ENCODE data around the gene IER5L.

Gene IER5L

DNA sequence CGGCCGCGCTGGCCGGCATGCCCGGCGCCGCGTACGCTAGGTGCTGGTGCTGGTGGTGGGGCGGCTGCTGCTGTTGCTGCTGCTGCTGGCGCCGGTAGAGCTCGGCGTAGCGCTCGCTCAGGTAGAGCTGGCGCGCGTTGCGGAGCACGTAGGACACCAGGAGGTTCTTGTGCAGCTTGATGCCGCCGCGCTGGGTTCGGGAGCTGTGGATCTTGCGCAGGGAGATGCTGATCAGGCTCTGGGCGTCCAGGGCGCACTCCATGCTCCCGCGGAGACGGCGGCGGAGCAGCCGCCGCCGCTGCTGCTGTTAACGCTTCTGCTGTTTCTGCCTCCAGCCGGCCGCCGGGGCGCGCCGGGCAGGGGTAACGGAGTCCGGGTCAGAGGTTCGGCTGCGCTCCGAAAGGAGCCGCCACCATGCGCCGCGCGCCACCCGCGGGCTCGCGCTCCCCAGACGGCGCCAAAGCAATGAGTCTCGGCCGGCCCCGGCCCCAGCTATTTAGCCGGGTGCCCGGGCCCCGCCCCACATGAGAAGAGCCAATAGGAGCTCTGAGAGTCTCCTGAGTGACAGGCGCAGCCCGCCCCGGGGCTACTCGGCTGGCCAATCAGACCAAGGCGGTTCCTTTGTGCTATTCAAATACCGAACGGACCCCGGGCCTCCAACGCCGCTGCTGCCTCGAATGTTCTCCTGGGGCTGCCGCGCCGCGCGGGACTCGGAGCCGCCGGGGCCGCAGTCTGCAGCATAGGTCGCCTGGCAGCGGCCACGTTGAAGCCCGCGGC is at the start of gene IER5L:
Gene IER5L, minus strand, starts transcription at position 471 of the 777 bp plus-strand sequence. Its CDS starts 209 bp downstream, at position 262.
- Histone ChIP-seq H3K27ac (peak within 1 kb of the TSS; percentile 88 to 98), H3K4me3 (peak within 1 kb of the TSS; percentile 96)
- DNase-seq (ENCODE audit: low spot score): peak; percentile 97
- TF ChIP-seq, protein P1, sequence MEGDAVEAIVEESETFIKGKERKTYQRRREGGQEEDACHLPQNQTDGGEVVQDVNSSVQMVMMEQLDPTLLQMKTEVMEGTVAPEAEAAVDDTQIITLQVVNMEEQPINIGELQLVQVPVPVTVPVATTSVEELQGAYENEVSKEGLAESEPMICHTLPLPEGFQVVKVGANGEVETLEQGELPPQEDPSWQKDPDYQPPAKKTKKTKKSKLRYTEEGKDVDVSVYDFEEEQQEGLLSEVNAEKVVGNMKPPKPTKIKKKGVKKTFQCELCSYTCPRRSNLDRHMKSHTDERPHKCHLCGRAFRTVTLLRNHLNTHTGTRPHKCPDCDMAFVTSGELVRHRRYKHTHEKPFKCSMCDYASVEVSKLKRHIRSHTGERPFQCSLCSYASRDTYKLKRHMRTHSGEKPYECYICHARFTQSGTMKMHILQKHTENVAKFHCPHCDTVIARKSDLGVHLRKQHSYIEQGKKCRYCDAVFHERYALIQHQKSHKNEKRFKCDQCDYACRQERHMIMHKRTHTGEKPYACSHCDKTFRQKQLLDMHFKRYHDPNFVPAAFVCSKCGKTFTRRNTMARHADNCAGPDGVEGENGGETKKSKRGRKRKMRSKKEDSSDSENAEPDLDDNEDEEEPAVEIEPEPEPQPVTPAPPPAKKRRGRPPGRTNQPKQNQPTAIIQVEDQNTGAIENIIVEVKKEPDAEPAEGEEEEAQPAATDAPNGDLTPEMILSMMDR (IDR thresholded peaks at IDR 0.05): no peak

DNA sequence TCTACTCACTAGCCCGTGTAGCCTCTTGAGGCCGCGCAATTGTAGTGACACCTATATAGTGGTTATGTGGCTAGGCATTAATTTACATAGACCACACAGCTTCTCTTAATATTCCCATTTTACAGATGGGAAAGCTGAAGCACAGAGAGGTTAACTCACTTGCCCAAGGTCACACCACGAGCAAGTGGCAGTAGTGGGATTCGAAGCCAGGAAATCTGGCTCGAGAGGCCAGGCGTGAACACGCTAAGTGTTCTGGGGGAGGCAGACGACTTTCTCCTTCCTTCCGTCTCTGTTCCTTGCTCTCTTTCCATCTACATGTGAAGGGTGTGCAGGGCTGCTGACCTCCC is 49.8 kb upstream of the IER5L start:
- DNase-seq (ENCODE audit: low spot score): no peak

DNA sequence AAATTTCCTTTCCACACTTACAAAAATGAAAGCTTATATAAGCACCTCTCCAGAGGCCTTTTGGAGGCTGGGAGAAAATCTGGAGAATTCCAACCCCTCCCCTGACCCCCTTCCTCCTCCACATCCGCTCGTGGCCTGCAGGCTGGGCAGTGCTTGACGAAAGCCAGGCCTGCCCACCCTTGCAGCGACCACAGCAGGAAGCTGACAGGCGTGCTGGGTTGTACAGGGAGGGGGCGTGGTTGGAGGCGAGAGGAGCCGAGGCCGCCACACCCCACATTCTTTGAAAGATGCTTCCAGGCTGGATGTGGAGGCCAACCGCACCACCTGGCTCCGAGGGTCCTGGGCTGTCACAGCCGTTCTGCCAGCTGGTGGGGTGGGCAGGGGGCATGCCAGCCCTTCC is 47.8 kb upstream of the IER5L start:
- Histone ChIP-seq H3K4me3 (no peak overlapping the region), H3K27ac (peak overlapping the region in 1 of 2 donors; percentile 47)
- no peak for DNase-seq (ENCODE audit: low spot score)
- TF ChIP-seq, protein P1 (IDR thresholded peaks at IDR 0.05): no peak

More for the DNA sequence above, 49.8 kb upstream of the IER5L start:
- Histone ChIP-seq H3K4me3 (no peak overlapping the region), H3K27ac (no peak overlapping the region)
- TF ChIP-seq, protein P1 (IDR thresholded peaks at IDR 0.05): no peak

DNA sequence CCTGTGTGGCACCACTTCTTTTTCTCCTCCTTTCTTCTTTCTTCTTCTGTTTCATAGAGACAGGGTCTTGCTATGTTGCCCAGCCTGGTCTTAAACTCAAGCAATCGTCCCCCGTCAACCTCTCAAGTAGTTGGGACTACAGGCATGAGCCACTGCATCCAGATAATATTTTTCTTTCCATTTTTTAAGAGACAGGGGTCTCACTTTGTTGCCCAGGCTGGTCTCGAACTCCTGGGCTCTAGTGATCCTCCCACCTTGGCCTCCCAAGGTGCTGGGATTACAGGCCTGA is 47.4 kb upstream of the IER5L start:
- no peak overlapping the region for H3K4me3 ChIP-seq
- TF ChIP-seq, protein P1 (IDR thresholded peaks at IDR 0.05): no peak
- no peak for DNase-seq (ENCODE audit: low spot score)
- H3K27ac ChIP-seq: peak overlapping the region in 1 of 2 donors; percentile 47

DNA sequence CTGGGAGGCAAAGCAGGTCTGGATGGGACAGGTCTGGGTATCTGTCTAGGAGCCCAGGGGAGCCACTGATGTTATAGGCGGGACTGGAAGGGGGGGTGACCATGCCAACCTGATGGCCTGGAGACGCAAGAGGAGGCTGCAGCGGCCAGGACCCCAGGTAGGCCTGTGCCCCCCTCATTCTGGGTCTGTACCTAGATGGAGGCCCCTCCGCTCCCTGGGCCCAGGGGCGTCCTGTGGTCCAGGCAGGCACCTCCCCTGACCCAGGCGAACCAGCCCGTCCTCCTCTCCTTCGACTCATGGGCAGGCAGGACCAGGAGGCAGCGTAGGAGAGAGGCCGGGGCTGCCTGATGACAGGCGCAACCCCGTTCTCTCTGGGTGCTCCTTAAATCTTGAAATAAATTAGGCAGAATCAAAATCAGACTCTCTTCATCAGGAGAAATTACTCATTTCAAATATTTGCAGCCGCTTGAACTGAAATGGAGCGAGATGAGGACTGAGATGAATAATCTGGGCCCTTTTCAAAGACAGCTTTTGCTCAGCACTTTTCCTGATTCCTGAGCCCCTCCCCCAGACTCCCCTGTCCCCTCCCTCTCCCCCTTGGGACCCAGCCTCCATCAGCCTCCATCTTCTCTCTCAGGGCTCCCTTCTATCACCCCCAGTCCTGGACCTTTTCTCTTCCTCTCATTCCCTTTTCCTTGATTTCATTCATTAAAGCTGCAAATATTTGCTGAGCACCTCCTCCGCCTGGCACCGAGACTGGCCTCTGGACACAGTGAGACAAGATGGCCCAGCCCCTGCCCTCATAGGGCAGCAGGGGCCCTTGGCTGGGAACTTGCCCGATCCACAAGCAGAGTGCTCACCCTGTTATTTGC is 46.8 kb upstream of the IER5L start:
- TF ChIP-seq, protein P1 (IDR thresholded peaks at IDR 0.05): no peak
- Histone ChIP-seq H3K4me3 (no peak overlapping the region), H3K27ac (peak overlapping the region in 1 of 2 donors; percentile 47)
- no peak for DNase-seq (ENCODE audit: low spot score)

DNA sequence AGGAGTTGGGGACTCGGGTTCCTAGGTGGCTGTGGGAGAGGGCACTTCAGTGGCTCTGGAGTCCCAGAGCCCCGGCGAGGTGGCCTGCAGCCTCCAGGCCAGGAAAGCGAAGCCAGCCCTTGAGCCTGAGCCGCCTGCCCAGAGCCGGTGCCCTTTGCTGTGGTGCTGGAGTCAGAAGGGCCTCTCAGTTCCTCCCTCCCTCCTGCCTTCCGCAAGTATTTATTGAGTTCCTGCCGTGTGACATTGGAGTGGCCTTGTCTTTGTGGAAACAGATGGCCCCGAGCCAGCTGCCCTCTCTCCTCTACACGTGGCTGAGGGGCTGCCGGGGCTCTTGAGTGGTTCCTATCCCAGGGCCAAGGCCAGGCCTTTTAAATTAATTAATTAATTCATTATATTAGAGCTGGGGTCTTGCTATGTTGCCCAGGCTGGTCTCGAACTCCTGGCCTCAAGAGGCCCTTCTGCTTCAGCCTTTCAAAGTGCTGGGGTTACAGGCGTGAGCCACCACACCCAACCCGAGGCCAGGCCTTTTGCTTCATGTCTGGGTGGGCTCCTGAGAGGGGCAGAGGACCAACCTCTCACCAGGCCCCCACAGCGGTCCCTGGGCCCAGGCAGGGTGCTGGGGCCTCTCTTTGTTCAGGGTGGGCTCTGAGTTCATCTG is 45.6 kb upstream of the IER5L start:
- no peak overlapping the region for H3K4me3 ChIP-seq
- TF ChIP-seq, protein P1 (IDR thresholded peaks at IDR 0.05): no peak
- no peak for DNase-seq (ENCODE audit: low spot score)
- no peak overlapping the region for H3K27ac ChIP-seq
